SK-N-SH (cell line): ENCODE data around the gene KANK4. TPM values are rescaled to one million over a fixed set of nuclear protein-coding genes. Genes with fewer than 3 reads are reported as not detected.

Experiments
- CTCF ChIA-PET: fragments of 300-600, 350-600 bp; formaldehyde crosslinking; extraction: SDS; loops from one replicate; lab custom pipeline; 2021; lab: Yijun Ruan, JAX
- POLR2A ChIA-PET: fragments of 350-600 bp; sonication (Branson Sonifier 250); formaldehyde crosslinking; extraction: SDS; loops from one replicate; lab custom pipeline; 2020; ENCODE audit warnings: antibody characterized with exemption, inconsistent platforms; lab: Yijun Ruan, JAX
- DNase-seq: peaks from one replicate; pipeline ENCODE4 v3.0.0; 2012
- H2AFZ ChIP-seq: fragments of 200-600 bp; sonication (generic); 2 replicates; pipeline ENCODE4 v1.8.1; 2016; ENCODE audit warnings: antibody characterized with exemption, mild to moderate bottlenecking, low read depth
- H3F3A ChIP-seq: fragments of 200-600 bp; sonication (generic); replicated peaks from 2 replicates; pipeline ENCODE3; 2016; ENCODE audit warnings: antibody characterized with exemption, mild to moderate bottlenecking; ENCODE audit not compliant: insufficient read depth
- H3K27ac ChIP-seq, 2 experiments: fragments of 200-500 bp in 1 of 2; fragments of 200-600 bp in 1 of 2; sonication (Bioruptor generic) in 1 of 2; sonication (generic), shearing (Covaris generic) in 1 of 2; 2 replicates each; pipeline versions ENCODE4 v1.5.1 to v1.6.1; 2014 to 2016; ENCODE audit warnings: low read depth in 2 of 2, inconsistent platforms in 1 of 2, low read length in 1 of 2, mild to moderate bottlenecking in 1 of 2, mixed read lengths in 1 of 2
- H3K27me3 ChIP-seq: fragments of 200-600 bp; sonication (generic), shearing (Covaris generic); 2 replicates; pipeline ENCODE4 v1.6.1; 2016; ENCODE audit warnings: mixed run types; ENCODE audit not compliant: insufficient read depth
- H3K36me3 ChIP-seq, 2 experiments: fragments of 200-500 bp in 1 of 2; fragments of 200-600 bp in 1 of 2; sonication (Bioruptor generic) in 1 of 2; sonication (generic) in 1 of 2; replicated peaks in 1 of 2; 2 replicates each; pipeline versions ENCODE3 to v1.5.1; 2014 to 2016; ENCODE audit warnings: low read length in 1 of 2, mild to moderate bottlenecking in 1 of 2; ENCODE audit not compliant: insufficient read depth in 2 of 2, control insufficient read depth in 1 of 2
- H3K4me1 ChIP-seq, 2 experiments: fragments of 200-500 bp in 1 of 2; fragments of 200-600 bp in 1 of 2; sonication (Bioruptor generic) in 1 of 2; sonication (generic), shearing (Covaris generic) in 1 of 2; 2 replicates each; pipeline versions ENCODE4 v1.5.1 to v1.6.1; 2014 to 2016; ENCODE audit warnings: low read depth in 1 of 2, low read length in 1 of 2, mixed run types in 1 of 2; ENCODE audit not compliant: insufficient read depth in 2 of 2, control insufficient read depth in 1 of 2
- H3K4me2 ChIP-seq: fragments of 200-600 bp; sonication (generic), shearing (Covaris generic); 2 replicates; pipeline ENCODE4 v1.6.1; 2017; ENCODE audit warnings: mixed run types
- H3K4me3 ChIP-seq, 2 experiments: fragments of 200-500 bp in 1 of 2; fragments of 200-600 bp in 1 of 2; sonication (Bioruptor generic) in 1 of 2; sonication (generic), shearing (Covaris generic) in 1 of 2; 2 replicates each; pipeline versions ENCODE4 v1.5.1 to v1.8.1; 2014 to 2016; ENCODE audit warnings: low read depth in 2 of 2, inconsistent platforms in 1 of 2, low read length in 1 of 2, mild to moderate bottlenecking in 1 of 2, mixed read lengths in 1 of 2, moderate library complexity in 1 of 2
- H3K79me2 ChIP-seq: fragments of 200-600 bp; sonication (generic); 2 replicates; pipeline ENCODE4 v1.8.1; 2017; ENCODE audit warnings: mild to moderate bottlenecking; ENCODE audit not compliant: insufficient read depth
- H3K9ac ChIP-seq: fragments of 200-600 bp; sonication (generic); 2 replicates; pipeline ENCODE4 v1.6.1; 2017; ENCODE audit warnings: mixed run types
- H3K9me2 ChIP-seq: fragments of 200-600 bp; sonication (generic); 2 replicates; pipeline ENCODE4 v1.6.1; 2017; ENCODE audit warnings: mixed run types
- H3K9me3 ChIP-seq: fragments of 200-600 bp; sonication (generic); 2 replicates; pipeline ENCODE4 v1.6.1; 2017; ENCODE audit warnings: mixed run types, mild to moderate bottlenecking, moderate library complexity
- H4K20me1 ChIP-seq: fragments of 200-600 bp; sonication (generic); 2 replicates; pipeline ENCODE4 v1.6.1; 2017; ENCODE audit warnings: mild to moderate bottlenecking, mixed run types; ENCODE audit not compliant: insufficient read depth
- ELF1 ChIP-seq: IDR thresholded peaks from 2 replicates; pipeline ENCODE4 v1.4.0; 2012
- GATA2 ChIP-seq: sonication (generic); formaldehyde crosslinking; IDR thresholded peaks from 2 replicates; pipeline ENCODE4 v1.5.0; 2020; ENCODE audit warnings: mild to moderate bottlenecking, missing genetic modification reagents
- MXI1 ChIP-seq: IDR thresholded peaks from 2 replicates; pipeline ENCODE4 v1.6.1; 2012; ENCODE audit warnings: mild to moderate bottlenecking, low read depth, low read length, improper control_type of control experiment
- RAD21 ChIP-seq: IDR thresholded peaks from 2 replicates; pipeline ENCODE4 v1.6.1; 2012; ENCODE audit warnings: mild to moderate bottlenecking, low read length
- ZBTB33 ChIP-seq: IDR thresholded peaks from 2 replicates; pipeline ENCODE4 v1.4.0; 2012; ENCODE audit warnings: low read depth, borderline replicate concordance
- WGBS: methylation state at CpG from one replicate; pipeline ENCODE4 v1.1.6; 2017; ENCODE audit warnings: low lambda C conversion rate; 5-methylcytosine and 5-hydroxymethylcytosine counted together
- polyA plus RNA-seq, 3 experiments: library from polyadenylated mRNA; depleted of rRNA; stranded (reverse); fragments of >200 nt; gene quantifications; 2 replicates each; pipeline ENCODE4 v1.2.3, GENCODE V29; 2012
- TF ChIP-seq, protein P1 (sequence below): IDR thresholded peaks from 2 replicates; pipeline ENCODE4; 2012
- TF ChIP-seq, protein P2 (sequence below): fragments of 150-350 bp; IDR thresholded peaks from 2 replicates; pipeline ENCODE4 v1.6.1; 2017; ENCODE audit warnings: antibody characterized with exemption, low read length, low read depth, borderline replicate concordance

Gene KANK4
- polyA plus RNA-seq, 1 of the 3 experiments (the other 2 are of a cell fraction) = not detected

DNA sequence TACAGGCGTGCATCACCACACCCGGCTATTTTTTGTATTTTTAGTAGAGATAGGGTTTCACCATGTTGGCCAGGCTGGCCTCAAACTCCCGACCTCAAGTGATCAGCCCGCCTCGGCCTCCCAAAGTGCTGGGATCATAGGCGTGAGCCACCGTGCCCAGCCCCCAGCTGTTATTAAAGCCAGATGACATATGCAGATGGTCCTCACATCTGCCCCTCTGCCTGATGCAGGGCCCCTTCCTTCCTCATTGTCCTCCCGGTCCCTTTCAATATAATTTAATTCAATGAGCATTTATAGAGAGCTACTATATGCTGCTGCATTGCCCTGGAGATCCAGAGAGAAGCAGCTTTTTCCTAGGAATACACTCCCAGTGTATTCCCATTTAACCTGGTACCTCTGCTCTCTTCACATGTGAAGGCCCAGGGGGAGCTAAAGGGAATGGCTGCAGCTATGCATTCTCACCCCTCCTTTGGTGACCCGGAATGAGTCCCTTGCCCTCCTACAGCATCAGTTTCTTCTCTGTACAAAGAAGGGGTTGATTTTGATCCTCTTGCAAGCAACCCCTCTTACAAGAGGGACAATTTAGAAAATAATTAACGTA, 69.0 kb downstream of the KANK4 start:
- TF ChIP-seq RAD21 (peak; percentile 26; the same call in 1 of the 2 replicates), ZBTB33 (no peak), ELF1 (no peak)
- Histone ChIP-seq H3K4me2 (no peak overlapping the region), H3F3A (no peaks in the 10 kb centered on the region), H3K9me3 (no peaks in the 10 kb centered on the region), H3K4me3 (no peak overlapping the region), H3K4me1 (peaks cover 0 to 3% of the 10 kb centered on the region in 2 experiments; a peak in 1 of 4 replicates), H3K9ac (no peak overlapping the region), H2AFZ (no peak overlapping the region), H4K20me1 (no peaks in the 10 kb centered on the region), H3K36me3 (no peaks in the 10 kb centered on the region), H3K27ac (peak overlapping the region in 1 of 2 experiments; percentile 61; a peak in 1 of 4 replicates), H3K27me3 (no peaks in the 10 kb centered on the region), H3K79me2 (no peaks in the 10 kb centered on the region), H3K9me2 (no peaks in the 10 kb centered on the region)
- CTCF ChIA-PET = interaction anchor here (0.7 to 0.8 kb wide), 2 partner anchors 22 to 75 kb away, joined by 3 to 4 read pairs; no protein-coding TSS in a partner anchor
- POLR2A ChIA-PET = interaction anchor here (0.6 kb wide), 1 partner anchor 20 kb away, joined by 3 read pairs; no protein-coding TSS in a partner anchor
- peak; percentile 62 for DNase-seq
- 39% methylated on average over 8 of the region's 10 CpGs for WGBS

GRCh38 chr1:62247391-62248168, 71.7 kb downstream of the KANK4 start:
- Histone ChIP-seq H4K20me1 (no peaks in the 10 kb centered on the region), H3K4me3 (no peak overlapping the region), H3K27me3 (no peaks in the 10 kb centered on the region), H3K36me3 (no peaks in the 10 kb centered on the region), H2AFZ (no peak overlapping the region), H3K79me2 (no peaks in the 10 kb centered on the region), H3K27ac (no peak overlapping the region), H3K9ac (no peak overlapping the region), H3K9me2 (no peaks in the 10 kb centered on the region), H3K4me2 (no peak overlapping the region), H3K9me3 (no peaks in the 10 kb centered on the region), H3F3A (no peaks in the 10 kb centered on the region), H3K4me1 (peaks cover 0 to 3% of the 10 kb centered on the region in 2 experiments; a peak in 1 of 4 replicates)
- POLR2A ChIA-PET = no interaction called here
- 57% methylated on average over 14 of the region's 14 CpGs for WGBS
- TF ChIP-seq MXI1 (peak; percentile 30; the same call in 1 of the 2 replicates), GATA2 (peak; percentile 49; the same call in 1 of the 2 replicates)
- TF ChIP-seq, protein P1, sequence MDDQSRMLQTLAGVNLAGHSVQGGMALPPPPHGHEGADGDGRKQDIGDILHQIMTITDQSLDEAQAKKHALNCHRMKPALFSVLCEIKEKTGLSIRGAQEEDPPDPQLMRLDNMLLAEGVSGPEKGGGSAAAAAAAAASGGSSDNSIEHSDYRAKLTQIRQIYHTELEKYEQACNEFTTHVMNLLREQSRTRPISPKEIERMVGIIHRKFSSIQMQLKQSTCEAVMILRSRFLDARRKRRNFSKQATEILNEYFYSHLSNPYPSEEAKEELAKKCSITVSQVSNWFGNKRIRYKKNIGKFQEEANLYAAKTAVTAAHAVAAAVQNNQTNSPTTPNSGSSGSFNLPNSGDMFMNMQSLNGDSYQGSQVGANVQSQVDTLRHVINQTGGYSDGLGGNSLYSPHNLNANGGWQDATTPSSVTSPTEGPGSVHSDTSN = no peak
- TF ChIP-seq, protein P2, sequence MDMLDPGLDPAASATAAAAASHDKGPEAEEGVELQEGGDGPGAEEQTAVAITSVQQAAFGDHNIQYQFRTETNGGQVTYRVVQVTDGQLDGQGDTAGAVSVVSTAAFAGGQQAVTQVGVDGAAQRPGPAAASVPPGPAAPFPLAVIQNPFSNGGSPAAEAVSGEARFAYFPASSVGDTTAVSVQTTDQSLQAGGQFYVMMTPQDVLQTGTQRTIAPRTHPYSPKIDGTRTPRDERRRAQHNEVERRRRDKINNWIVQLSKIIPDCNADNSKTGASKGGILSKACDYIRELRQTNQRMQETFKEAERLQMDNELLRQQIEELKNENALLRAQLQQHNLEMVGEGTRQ = no peak
- DNase-seq = peak; percentile 66
- CTCF ChIA-PET = interaction anchor here (2.2 kb wide), 1 partner anchor 72 kb away, joined by 5 read pairs; no protein-coding TSS in a partner anchor
